Stimulated activated effector memory CD8-positive, alpha-beta T cell treated with anti-CD3 and anti-CD28 coated beads, Interleukin-12 subunit alpha, Interleukin-12 subunit beta, amount 100 ng/mL, for 72 hours (primary cell): ENCODE measurements around the gene PGC.

ENCODE experiments used
- ATAC-seq: fragments of 150-1000 bp; cut with Tn5 transposase; 2 replicates; pipeline ENCODE4 v1.10.0; 2021
- DNase-seq, 2 donors: peaks; one replicate each; pipeline ENCODE4 v3.0.0; 2021 to 2022; ENCODE audit warnings: low spot score in 2 of 2
- H3K27ac Mint-ChIP-seq: one replicate; pipeline ENCODE4 v1.8.0; 2022; ENCODE audit warnings: mild to moderate bottlenecking, mixed read lengths
- H3K36me3 Mint-ChIP-seq: one replicate; pipeline ENCODE4 v1.8.0; 2022; ENCODE audit warnings: mild to moderate bottlenecking, mixed read lengths
- H3K4me1 Mint-ChIP-seq: one replicate; pipeline ENCODE4 v1.8.0; 2022; ENCODE audit warnings: mixed read lengths
- H3K4me3 Mint-ChIP-seq: one replicate; pipeline ENCODE4 v1.8.0; 2022; ENCODE audit warnings: mild to moderate bottlenecking, mixed read lengths
- H3K9me3 Mint-ChIP-seq: one replicate; pipeline ENCODE4 v1.8.0; 2022; ENCODE audit warnings: mixed read lengths

PGC gene

DNA sequence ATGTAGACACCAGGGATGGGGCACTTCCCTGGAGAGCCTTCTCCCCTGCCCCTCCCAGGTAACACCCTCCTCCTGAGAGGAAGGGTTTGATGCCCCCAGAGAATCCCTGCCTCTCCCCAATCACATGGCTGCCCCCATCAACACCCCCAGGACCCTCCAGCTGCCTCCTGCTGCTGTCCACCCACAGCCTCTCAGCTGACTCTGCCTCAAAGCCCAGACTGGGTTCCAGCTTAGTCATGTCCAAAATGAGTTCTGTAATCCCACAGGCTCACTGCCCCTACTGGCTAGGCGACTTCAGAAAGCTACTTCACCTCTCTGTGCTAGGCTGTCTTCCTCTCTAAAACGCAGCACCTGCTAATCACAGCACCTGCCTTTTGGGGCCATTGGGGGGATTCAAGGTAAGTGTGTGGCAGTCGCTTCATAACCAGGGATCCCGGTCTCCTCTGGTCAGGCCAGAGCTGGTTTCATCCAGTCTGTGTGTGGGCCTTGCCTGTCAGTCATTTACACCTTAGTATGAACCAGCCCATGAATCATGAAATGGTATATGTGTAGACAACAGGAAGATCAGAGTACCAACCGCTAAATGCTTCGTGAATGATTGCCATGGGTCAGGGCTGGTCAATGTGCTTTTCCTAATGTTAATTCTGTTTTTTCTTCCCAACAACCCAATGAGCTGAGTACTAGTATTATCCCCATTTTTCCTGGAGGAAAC lies 52.2 kb downstream of the PGC start:
- DNase-seq (no peak), ATAC-seq (no peak)
- H3K4me3 Mint-ChIP-seq = no peak overlapping the region
- H3K27ac Mint-ChIP-seq = peak overlapping the region; percentile 85
- H3K4me1 Mint-ChIP-seq = peaks cover 26% of the 10 kb centered on the region
- H3K9me3 Mint-ChIP-seq = no peaks in the 10 kb centered on the region
- H3K36me3 Mint-ChIP-seq = peaks cover 8% of the 10 kb centered on the region

DNA sequence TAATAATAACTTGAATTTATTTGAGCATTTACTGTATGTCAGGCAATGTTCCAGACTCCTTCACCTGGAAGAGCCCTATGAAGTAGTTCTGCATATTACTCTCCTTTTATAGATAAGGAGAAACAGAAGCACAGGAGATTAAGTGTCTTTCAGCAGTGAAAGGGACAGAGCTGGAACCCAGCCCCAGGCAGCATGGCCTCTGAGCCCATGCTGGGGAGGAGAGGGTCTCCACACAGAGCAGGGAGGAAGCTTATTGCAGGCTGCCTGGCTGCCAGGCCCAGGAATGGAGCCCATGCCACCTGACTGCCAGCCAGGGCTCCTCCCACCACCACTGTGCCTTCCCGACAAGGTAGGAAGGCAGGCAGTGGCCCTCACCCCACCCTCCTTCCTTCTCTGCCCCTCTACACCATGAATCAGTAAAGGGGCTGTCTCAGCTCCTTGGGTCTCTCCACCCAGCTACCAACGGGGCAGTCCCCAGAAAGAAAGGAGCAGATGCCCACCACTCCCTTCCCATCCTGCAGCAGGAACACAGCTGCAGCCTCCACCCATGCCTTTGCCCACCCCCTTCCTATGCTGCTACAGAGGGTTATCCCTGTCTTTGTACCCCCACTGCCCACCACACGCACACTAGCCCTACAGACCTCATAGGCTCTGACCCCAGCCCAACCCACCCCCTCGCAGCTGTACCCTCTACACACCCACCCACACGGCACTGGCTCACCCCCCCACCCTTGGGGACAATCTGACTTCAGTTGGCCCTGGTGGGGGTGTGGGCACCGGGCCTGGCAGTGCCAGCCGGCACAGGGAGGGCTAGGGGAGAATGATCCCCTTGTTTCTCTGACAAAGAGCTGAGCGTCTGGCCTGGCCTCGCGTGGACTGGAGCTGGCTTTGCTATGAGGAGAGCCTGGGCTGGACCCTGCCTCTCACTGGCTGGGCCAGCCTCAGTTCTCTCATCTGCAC lies 53.6 kb downstream of the PGC start:
- Mint-ChIP-seq H3K36me3 (peaks cover 14% of the 10 kb centered on the region), H3K4me3 (no peak overlapping the region), H3K4me1 (peaks cover 26% of the 10 kb centered on the region), H3K27ac (peak overlapping the region; percentile 12), H3K9me3 (no peaks in the 10 kb centered on the region)
- ATAC-seq (no peak), DNase-seq (no peak)

DNA sequence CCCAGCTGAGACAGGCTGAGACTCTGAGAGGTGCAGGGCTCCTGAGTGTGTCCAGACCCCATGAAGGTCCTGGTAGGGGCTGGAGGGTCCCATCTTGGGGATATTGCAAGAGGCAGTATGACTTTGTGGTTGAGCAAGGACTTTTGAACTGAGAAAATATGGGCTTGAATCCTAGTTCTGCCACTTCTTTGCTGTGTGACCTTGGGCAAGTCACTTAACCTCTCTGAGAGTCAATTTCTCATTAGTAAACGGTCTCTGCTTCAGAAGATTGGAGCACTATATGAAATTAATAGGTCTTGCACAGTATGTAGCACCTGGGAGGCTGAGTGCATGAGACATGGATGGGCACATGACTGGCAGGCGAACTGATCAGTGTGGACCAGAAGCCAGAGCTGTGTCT lies 54.5 kb downstream of the PGC start:
- ATAC-seq (no peak), DNase-seq (no peak)
- H3K9me3 Mint-ChIP-seq = no peaks in the 10 kb centered on the region
- peak overlapping the region; percentile 12 for H3K27ac Mint-ChIP-seq
- peaks cover 14% of the 10 kb centered on the region for H3K36me3 Mint-ChIP-seq
- peaks cover 22% of the 10 kb centered on the region for H3K4me1 Mint-ChIP-seq
- no peak overlapping the region for H3K4me3 Mint-ChIP-seq

DNA sequence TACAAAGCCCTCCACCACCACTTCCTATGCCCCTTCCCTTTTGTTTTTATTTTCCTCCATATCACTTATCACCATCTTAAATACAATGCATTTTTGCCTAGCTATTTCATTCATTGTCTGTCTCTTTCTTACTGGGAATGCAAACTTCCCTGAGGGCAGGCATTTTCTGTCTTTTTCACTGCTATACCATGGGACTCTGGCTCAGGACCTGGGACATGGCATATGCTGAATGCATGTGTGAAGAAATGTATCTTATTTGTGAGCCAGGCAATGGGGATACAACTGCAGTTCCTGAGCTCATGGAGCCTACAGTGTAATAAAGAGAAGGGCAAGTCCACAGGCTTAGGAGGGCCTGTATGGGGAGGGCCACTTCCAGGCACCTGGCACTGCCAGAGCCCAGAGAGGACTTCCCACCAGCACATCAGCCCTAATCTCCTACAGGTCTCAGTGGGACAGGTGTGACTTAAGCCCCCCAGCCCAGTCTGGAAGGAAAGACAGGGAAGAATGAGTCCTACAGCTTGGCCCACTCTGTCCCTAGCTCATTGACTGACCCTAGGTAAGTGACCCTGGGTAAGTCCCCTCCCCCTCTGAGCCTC lies 55.0 kb downstream of the PGC start:
- Mint-ChIP-seq H3K4me3 (no peak overlapping the region), H3K27ac (peak overlapping the region; percentile 1), H3K4me1 (peaks cover 22% of the 10 kb centered on the region), H3K36me3 (peaks cover 14% of the 10 kb centered on the region), H3K9me3 (no peaks in the 10 kb centered on the region)
- ATAC-seq = no peak
- DNase-seq = no peak

DNA sequence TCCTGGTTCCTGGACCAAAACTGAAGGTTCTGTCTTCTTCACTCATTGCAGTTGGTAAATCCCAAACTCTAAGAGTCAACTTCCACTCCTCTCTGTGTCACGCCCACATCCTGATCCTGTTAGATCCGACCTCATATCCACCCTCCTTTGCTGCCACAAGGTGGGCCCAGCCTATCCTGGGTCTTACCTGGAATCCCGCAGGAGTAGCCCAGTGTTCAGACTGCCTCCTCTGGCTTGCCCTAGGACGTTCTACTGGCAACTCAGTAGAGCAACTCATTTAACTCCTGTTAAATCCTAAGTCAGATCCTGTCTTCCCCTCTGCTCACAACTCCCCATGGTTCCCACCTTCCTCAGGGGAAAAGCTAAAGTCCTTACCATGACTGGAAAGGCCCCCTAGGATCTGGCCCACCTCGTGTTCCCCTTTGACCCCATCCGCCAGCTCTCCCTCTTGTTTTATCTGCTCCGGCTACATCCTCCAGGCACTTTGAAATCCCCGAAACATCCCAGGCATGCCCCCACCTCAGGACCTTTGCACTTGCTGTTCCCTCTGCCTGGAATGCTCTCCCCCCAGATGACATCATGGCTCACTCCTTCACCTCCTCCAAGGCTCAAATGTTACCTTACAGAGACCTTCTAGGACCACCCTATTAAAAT lies 55.6 kb downstream of the PGC start:
- H3K27ac Mint-ChIP-seq = peak overlapping the region; percentile 1
- DNase-seq (no peak), ATAC-seq (no peak)
- no peak overlapping the region for H3K4me3 Mint-ChIP-seq
- no peaks in the 10 kb centered on the region for H3K9me3 Mint-ChIP-seq
- H3K36me3 Mint-ChIP-seq = peaks cover 19% of the 10 kb centered on the region
- H3K4me1 Mint-ChIP-seq = peaks cover 22% of the 10 kb centered on the region

DNA sequence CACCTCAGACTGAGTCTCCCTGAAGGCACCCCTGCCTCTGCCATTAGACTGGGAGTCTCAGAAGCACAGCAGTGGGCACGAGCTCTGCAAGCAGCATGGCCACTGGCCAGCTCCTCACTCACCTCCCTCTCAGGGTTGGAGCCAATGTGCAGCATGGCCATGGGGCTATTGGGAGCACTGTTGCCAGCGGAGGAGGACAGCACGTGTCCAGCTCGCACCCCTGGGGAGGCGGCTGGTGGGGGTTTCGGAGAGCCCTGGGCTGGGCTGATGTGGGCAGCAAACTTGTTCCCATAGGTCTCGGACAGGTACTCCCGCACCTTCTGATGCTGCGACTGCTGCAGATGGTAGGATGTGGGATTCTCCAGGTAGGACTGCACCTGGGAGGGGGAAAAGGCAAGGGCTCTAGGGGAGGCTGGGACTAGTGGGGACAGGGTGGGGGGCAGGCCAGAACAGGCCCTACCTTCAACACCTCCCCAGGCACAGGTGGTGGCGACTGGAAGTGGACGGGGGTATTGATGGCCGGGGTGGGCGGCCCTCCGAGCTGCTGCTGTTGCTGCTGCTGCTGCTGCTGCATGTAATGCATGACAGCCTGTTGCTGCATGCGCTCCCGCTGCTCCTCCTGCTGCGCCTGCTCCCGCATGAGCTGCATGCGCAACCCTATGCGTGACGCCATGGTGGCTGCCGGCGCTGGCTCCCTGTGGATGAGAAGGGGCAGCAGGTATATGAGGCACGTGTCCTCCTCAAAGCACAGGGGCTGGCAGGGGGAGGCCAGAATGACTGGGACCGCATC lies 56.5 kb downstream of the PGC start:
- Mint-ChIP-seq H3K9me3 (no peaks in the 10 kb centered on the region), H3K27ac (no peak overlapping the region), H3K4me3 (no peak overlapping the region), H3K4me1 (peaks cover 22% of the 10 kb centered on the region), H3K36me3 (peaks cover 23% of the 10 kb centered on the region)
- DNase-seq (no peak), ATAC-seq (no peak)

DNA sequence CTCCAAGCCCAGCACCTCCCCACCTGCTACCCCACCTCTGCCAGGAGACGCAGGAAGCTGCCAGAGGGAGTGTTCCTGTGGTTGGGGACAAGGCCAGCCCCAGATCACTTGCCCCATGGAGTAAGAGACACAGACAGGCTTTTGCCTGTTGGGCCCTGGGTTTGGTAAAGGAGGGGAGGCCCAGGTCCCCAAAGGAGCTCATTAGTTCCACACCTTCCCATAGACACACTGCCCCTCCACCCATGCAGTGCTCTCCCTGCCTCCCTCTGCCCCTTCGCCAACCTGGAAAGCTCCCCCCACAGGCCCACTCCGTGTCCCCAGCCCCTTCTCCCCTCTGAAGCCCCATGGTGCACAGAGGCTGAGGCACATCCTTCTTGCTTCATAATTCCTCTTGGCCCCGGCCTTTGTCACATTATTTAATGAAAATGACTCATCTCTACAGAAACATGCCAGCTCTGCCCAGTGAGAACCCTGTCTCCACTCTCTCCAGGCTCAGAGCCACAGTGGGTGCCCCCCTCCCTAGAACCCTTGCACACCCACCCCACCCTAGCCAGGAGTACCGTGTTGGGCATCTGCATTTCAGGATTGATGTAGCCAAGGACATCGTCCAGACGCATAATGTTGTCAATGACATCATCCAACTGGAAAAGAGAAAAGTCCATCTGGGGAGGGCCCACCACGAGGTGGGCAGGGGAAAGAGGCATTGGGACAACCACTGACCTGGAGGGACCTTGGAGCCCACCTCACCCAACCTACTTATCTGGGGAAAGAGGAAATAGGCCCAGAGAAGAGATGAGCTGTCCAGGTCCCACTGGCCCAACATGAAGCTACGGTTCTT lies 57.8 kb downstream of the PGC start:
- H3K27ac Mint-ChIP-seq = peak overlapping the region; percentile 78
- DNase-seq (no peak), ATAC-seq (no peak)
- H3K36me3 Mint-ChIP-seq = peaks cover 23% of the 10 kb centered on the region
- H3K9me3 Mint-ChIP-seq = no peaks in the 10 kb centered on the region
- H3K4me1 Mint-ChIP-seq = peaks cover 15% of the 10 kb centered on the region
- H3K4me3 Mint-ChIP-seq = no peak overlapping the region

DNA sequence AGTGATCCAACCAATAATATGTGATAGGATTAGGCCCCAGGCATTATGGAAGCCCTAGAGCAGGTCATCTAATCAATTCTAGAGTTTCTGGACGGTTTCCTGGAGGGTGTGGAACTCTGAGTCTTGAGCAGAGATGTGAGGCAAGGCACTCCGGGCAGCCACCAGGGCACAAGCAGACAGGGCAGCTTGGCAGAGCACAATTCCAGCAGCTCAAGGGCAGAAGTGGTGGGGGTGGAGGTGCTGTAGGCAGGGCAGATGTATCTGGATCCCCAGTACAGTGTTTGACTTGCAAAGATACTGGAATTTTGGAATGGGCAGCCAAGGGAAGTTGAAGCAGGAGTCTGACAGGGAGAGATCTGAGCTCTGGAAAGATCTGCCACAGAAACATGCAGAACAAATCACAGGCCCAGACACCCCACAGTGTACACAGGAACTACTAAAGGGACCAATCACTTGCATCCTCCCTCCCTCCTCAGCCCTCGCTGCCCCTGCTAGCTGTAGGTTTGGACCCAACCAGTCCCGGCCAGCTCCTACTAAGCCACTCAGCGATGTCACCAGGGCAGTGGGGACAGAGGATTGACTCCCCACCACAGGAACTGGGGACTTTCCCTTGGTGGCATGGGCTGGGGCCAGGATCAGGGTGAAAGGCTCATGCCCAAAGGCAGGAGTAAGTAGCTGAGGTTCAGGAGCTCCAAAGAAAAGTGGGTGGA lies 58.8 kb downstream of the PGC start:
- no peak for ATAC-seq
- Mint-ChIP-seq H3K4me1 (peaks cover 22% of the 10 kb centered on the region), H3K27ac (peak overlapping the region; percentile 68), H3K9me3 (no peaks in the 10 kb centered on the region), H3K36me3 (peaks cover 23% of the 10 kb centered on the region), H3K4me3 (no peak overlapping the region)
- DNase-seq = no peak

DNA sequence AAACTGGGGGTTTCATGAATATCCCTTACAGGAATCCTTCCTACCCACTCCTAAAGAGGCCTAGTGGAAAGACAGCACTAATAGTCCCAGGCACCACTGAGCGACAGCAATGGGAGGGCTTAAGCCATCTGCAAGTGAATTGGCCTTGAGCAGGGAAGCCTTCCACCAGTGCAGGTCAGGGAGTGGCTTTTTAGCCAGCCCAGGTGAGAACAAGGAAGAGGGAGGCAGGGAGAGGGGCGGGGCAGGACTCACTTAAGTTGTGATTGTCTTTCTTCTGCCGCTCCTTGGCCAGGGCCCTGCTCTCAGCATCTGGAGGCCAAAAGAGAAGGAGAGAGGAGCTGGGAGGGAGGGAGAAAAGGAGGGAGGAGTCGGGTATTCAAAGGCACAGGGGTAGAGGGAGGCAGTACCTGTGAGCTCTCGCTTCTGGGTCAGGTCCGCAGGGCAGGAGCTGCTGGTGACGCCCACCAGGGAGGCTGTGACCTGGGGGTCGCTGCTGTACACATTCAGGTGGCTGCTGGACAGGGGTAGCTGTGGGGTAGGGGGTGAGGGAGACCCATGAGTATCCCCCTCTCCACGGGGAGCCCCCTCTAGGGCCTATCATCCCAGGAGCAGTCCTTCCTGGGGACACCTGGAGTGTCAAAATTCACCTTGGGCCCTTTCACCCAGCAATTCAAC lies 59.6 kb downstream of the PGC start:
- Mint-ChIP-seq H3K4me3 (no peak overlapping the region), H3K9me3 (no peaks in the 10 kb centered on the region), H3K27ac (peak overlapping the region; percentile 68), H3K4me1 (peaks cover 26% of the 10 kb centered on the region), H3K36me3 (peaks cover 23% of the 10 kb centered on the region)
- no peak for DNase-seq
- ATAC-seq = no peak
